ENCODE measurements around the gene HJV.

The HJV gene

DNA sequence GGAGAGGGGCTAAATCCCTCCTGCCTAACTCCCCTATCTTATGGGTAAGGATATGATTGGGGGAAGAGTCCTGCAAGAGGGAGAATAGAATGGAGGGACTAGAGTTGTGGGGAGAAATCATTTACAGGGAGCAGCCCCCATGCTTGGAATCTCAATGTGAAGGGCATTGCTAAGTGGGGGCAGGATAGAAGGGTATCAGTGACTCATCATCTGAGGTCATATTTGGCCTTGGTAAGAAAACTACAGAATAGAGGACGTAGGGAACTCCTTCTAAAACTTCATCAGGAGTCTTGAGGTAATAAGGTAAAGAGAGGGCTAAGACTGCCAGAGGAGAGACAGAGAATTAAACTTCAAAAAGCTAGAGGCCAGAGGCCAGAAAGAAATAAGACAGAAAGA is 487 bp downstream of the HJV start:
- no peak for DNase-seq

DNA sequence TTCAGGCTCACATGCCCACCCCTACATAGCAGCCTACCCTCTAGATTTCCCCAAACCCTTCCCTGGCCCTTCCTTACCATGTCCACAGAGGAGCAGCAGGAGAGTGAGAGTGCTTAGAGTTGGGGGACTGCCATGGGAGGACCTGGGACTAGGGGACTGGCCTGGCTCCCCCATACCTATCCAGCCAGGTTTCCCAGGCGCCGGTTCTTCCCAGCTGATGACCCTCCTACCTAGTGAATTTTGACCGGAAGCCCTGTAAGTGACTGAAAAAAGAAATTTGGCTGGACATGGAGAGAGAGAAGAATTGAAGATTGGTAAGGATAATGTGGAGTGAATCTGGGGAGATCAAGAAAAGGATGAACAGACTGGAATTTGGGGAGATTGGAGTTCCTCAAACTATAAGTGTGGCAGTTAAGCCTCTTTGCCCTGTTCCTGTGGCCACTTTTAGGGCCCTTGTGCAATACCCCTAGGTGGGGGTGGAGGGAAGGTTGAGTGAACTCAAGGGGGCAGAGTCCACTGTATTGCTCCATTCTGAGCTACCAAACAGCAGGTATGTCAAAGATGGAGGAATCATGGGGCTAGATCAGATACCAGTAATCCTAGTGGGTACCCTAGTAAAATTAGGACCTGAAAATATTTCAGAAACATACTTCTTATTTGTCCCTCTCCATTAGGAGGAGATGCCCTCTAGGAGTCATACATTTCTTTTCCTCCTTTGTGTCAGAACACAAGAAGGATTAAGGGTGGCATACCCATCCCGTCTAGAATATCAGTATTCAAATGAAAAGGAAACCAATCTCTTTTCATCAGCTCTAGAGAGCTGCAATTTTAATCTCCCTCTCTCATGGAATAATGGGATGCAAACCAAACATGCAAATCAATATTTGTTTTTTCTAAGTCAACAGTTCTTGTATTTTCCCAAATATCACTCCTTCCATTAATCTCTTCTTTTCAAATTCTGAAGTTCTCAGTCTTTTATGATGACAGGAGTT is 1.2 kb downstream of the HJV start:
- DNase-seq = no peak

DNA sequence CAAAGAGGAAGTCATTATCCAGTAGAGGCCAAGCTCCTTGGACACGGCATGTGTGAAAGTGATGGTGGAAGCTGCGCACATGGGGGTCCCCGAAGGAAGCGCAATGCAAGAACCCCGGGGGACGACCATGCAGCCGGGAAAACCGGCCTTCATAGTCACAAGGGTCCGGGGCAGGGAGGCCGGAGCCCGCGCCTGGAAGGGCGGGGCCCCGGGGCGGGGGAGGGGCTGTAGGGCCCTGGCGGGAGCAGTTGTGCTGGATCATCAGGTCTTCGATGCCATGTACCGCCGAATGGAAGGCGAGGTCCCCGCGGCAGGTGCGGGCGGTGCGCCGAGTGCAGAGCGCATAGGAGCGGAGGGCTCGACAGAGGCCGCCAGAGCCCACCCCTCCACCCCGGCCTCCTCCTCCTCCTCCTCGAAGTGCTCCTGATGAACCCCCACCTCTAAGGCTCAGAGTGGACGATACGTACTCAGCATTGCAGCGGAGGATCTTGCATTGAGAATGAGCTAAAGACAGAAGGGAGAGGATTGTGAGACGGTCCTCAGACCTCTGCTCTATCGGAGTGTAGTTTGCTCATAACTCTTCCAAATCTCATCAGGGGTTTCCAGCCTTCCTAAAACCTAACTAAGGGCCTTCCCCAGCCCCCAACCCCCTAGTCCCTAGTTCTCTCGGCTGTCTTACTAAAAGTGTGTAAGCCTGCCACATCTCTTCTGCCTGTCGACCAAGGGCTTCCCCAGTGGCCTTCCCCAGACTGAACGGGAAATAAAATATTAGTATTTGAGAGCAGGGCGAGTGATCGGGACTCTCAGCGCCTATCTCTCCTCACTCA is 2.1 kb downstream of the HJV start:
- no peak for DNase-seq

DNA sequence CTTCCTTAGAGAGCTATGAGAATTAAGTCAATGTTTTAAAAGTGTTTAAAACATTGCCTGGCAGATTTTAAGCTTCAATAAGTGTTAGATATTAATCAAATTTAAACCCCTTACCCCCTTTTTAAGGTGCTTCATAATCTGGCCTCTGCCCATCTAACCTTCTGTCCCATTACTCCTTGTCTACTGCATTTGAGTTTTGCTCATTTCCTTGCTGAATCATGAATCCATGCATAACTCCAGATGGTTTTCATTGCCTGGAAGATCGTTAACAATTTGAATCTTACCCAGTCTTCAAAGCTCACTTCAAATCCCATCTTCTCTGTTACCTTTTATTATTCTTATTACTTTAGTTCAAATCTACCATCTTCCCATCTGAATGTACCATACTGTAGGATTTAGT is 4.6 kb downstream of the HJV start:
- DNase-seq = no peak

DNA sequence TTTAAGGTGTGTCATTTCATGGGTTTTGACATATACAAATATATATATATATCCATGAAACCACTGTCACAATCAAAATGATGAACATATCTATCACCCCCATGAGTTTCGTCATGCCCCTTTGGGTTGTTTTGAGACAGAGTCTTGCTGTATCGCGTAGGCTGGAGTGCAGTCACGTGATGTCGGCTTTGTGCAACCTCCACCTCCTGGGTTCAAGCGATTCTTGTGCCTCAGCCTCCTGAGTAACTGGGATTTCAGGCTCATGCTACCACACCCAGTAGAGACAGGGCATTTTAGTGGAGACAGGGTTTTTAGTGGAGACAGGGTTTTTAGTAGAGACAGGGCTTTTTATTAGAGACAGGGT is 8.0 kb downstream of the HJV start:
- no peak for DNase-seq

DNA sequence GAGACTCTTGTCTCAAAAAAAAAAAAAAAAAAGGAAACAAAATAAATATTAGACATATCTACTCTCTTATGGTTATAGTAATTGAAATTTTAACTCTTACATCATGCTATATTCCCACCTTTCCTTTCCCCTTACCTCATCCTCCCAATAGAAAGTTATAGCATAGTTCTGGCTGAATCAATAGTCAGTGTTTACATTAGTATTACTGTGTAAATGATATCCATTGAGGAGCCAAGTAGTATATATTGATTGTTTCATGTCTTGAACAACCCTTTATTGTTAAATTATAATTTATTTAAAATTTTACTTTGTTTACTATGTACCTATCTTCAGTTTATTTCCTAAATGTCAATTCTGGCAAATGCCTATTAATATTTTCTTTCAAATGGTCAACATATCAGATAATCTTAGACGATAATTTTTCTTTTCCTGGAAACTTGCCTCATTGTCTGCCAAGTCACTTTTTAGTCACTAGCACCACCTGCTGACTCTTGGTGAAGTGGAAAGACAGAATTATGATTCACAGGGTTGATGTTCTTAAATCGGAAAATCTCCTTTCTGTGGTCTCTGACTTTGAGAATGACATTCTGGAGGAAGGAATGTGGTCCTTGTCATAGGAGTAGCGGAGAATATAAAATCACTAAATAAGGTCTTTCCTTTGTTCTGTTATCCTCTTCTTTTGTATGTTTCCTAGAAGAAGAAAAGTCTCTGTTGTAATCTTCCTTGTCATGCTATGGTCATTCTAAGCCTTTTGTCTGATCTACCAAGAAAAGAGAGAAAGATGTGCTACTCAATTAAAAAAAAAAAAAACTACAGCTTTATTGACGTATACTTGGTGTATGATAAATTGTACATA is 8.6 kb downstream of the HJV start:
- peak; percentile 26 for DNase-seq

DNA sequence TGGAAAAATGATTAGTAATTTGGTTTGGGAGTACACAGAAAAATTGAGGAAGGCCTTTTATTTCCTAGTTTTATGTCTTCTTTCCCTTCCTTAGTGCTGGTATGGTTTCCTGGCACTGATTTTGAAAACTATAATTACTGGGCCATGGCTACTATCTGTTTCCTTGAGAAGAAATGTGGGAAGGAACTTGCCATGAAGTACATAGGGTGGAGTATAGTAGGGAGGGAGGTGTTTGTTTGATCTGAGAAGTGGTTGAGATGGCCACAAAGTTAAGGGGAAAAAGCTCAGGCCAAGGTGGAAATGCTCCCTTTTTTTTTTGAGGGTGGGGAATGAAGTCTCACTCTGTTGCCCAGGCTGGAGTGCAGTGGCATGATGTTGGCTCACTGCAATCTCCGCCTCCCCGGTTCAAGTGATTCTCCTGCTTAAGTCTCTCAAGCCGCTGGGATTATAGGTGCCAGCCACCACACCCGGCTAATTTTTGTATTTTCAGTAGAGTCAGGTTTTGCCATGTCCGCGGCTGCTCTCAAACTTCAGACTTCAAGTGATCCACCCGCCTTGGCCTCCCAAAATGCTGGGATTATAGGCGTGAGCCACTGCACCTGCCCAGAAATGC is 11.3 kb downstream of the HJV start:
- DNase-seq = no peak

DNA sequence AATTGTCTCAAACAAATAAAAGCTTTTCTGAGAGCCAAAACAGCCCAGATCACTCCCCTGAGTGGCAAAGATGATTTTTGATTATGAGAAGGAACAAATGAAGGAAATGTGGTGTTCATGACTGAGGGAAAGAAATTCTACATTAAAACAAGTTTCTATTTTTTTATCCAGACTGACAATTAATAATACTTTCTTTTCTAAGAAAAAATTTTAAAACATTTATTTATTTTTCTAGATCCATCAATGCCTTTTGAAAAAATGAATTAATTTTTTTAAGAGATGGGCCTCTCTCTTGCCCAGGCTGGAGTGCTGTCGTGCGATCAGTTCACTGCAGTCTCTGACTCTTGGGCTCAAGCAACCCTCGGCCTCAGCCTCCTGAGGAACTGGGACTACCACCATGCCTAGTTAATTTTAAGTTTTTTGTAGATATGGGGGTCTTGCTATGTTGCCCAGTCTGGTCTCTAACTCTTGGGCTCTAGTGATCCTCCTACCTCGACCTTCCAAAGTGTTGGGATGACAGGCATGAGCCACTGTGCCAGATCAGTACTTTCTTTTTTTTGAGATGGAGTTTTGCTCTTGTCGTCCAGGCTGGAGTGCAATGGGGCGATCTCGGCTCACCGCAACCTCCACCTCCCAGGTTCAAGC is 13.9 kb downstream of the HJV start:
- DNase-seq = no peak

DNA sequence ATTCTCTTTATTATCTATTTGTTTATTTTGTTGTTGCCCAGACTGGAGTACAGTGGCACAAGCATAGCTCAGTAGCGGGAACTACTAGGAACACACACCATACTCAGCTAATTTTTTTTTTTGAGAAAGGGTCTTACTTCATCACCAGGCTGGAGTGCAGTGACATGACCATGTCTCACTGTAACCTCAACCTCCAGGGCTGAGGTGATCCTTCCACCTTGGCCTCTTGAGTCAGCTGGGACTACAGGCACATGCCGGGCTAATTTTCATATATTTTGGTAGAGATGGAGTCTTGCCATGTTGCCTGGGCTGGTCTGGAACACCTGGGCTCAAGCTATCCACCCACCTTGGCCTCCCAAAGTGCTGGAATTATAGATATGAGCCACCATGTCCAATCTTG is 19.8 kb downstream of the HJV start:
- no peak for DNase-seq

DNA sequence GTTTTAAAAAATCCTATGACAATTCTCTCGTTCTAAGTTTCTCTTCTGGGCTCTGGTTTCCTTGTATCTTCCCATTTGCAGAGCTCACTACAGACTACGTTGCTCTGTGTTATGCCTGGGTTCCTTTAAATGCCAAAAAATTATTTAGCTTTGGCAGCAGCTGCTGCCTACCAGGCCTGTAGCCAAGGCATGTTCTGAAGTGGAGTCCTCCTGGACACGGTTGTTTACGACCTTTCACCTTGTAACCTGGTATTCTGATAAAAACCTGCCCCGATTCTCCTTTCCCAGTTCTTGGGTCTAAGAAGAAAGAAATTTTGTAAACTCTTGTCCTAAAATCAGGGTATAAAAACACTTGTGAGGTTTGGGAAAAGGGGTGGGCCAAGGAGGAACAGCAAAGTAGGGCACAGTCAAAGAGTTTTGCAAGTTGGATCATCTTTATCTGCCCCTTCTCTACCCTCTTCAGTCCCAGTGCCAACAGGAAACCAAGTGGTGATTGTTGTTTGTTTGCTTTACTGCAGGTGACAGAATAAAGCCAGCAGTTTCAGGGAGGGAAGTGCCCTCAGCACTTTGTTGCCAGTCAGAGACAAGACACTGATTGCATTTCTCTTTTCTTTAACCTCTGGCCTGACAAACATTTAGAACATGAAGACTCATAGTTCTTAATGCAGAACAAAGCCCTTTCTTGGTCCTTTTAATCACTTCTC is 22.1 kb downstream of the HJV start:
- no peak for DNase-seq

DNA sequence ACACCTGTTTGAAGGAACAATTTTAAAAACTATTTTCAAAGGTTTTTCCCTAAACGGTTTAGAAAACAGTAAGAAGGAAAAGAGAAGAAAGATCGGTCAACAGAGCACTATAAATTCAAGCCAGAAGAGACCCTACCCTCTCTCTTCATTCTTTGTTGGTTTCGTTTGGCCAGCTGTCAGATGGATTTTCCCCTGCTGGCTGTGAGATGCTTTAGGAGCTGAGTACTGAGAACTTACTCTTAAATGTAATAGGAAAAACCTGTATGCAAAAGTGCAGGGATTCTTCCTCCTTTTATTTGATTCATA is 23.9 kb downstream of the HJV start:
- DNase-seq = no peak

DNA sequence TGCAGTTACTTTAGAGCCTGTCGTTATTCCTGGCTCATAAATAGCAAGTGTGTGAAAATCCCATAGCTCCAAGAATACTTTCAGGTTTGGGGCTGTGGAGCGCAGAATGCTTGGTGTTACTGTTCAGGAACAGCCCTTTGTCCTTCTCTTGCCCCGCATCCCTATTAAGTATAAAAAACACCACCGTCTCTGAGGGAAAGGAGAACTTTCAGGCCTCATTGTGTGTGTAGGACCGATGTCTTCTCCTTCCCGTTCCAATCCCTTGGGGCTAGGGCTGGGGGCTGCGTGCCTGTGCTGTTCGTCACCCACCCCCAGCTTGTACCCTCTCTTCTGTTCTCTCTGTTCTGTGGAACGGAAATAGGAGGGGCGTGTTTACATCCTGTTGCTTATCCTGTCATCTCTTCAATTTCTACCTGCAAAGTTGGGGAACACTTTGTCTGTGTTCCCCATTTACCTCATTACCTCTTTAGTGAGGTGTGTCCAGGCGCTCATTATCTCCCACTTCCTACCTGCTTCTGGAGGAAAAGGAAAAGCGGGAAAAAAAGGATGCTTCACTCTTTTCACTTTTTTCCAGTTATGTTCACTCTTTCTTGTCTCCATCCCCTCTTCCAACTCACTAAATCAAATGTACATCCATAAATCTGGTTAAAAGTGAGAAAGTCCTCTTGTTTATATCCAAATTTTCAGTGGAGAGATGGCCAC is 24.4 kb downstream of the HJV start:
- DNase-seq = no peak

DNA sequence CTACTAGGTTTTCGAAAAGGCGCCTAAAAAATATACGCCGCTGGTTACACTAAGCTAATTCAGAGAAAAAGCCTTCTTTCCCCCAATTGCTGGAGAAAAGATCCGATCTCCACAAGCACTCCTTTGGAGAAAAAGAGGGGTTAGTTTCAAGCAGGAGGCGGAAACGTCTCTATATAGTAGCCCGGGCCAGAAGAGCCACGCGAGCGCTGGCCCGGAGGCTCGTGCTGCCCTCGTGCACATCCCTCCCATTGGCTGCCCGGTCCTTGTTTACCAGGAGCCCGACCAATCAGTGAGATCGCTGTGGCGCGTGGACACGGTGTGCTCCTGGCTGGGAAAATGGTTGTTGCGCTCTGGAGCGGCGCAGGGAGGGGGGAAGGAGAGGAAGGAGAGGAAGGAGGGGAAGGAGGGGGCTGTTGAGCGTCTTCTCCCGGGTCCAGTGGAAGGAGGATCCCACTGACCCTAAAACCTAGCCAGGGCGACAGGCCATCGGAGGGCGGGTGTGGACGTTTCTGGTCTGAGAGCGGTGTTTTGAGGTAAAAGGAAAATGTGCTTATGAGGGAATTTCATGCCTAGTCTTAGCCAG is 25.0 kb downstream of the HJV start, which contains the start of gene TXNIP:
TXNIP (minus strand) TSS at position 147 of the 583 bp plus-strand sequence. CDS start 313 bp downstream, outside the sequence.
- DNase-seq = peak; percentile 98

DNA sequence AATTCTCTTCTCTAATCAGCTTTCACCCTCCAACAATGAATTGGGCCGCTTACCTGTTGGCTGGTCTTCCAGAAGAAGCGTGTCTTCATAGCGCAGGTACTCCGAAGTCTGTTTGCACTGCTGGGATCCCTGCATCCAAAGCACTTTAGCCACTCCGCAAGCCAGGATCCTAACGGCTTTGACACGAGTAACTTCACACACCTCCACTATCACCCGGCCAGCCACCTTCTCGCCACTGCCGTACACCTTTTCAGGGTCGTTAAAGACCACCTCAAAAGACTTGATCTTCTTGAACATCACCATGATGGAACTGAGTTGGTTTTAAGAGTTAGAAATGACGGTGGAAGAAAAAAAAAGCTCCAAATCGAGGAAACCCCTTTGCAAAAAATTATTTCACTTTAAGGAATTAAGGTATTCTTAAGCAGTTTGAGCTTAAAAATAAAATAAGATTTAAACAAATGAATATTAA is 25.5 kb downstream of the HJV start:
- no peak for DNase-seq

DNA sequence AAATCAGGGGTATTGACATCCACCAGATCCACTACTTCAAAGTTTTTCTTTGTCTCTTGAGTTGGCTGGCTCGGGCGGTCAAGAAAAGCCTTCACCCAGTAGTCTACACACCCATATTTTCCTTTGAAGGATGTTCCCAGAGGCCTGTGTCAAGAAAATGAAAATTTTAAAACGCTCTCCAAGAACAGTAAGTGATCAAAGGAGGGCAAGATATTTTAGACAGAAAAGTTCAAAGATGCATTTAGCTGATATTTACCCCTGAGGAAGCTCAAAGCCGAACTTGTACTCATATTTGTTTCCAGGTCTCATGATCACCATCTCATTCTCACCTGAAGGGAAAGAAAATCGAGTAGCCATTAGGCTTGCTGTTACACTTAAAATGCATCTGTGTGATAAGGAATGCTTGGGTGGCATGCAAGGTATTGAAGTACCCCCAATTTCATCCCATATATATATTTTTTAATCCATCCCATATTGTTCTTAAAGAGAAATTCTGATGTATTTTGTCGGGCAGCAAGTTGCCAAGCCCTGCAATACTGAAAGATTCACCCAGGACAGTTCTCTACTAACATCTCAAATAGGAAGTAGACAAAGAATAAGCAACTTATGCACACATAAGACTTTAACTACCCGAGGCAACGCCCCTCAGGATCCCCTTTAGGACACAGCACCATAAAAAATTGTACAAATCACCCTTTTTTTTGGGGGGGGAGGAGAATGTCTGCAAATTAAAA is 26.2 kb downstream of the HJV start:
- DNase-seq = no peak

DNA sequence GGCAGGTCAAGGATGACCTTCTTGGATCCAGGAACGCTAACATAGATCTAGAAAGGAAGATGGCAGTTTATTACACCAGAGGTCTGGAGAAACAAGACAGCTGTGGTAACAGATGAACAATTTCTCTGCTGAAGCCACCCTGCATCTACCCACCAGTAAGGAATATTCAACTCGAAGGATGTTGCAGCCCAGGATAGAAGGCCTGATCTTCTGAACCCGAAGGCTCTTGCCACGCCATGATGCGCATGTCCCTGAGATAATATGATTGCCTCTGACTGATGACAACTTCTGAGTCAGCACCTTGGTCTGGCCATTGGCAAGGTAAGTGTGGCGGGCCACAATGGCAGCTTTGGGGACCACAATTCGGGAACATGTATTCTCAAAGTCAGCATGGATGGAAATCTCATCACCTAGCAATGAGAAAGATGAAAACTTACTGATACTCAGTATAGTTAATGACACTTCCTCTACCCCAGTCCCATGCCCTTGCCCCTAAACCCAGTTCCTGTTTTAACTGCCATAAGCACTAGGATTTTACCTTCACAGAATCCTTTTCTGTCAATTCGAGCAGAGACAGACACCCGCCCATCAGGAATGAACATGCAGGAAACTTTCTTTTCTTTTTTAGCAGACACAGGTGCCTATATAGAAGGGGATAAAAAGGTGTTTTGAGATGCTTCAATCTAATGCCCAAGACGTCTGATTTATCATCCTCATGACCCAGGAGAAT is 27.0 kb downstream of the HJV start:
- no peak for DNase-seq

DNA sequence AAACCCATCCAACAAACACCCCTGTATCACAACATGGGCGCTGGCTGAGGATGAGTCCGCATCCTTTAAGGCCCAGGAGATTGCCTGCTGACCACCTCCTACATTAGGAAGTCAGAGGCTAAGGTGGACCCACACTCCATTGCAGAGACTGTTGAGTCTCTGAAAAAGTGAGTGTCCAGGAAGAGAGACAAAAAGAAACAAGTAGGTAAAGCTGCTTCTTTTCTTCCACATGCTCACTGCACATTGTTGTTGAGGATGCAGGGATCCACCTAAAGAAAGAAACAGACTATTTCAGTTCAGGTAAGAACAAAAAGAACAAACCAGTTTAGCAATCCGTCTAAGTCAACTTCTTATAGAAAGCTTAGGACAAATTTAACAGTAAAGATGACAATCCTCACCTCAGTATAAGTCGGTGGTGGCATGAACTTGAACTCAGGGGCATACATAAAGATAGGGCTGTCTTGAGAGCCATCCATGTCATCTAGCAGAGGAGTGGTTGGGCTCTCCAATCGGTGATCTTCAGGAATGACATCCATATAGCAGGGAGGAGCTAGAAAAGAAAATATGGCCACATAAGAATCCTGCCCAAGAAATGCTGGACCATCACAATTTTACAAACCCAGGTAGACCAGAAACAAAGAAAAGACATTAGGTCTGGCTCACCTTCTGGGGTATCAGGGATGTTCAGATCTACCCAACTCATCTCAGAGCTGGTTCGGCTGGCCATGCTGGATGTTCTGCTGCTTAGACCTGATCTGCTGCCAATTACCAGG is 27.7 kb downstream of the HJV start:
- no peak for DNase-seq
